NB4 (cell line): ENCODE measurements around the gene TAGLN2.

Experiments used
- DNase-seq: peaks from one replicate; pipeline ENCODE4 v3.0.0; 2010; ENCODE audit warnings: low read depth
- H3K4me3 ChIP-seq: one replicate; pipeline ENCODE4 v1.5.1; 2011; ENCODE audit warnings: mild to moderate bottlenecking, low read depth, low read length, moderate library complexity
- CTCF ChIP-seq: IDR thresholded peaks from one replicate; pipeline ENCODE4 v1.5.1; 2012; ENCODE audit warnings: low read depth, low read length
- MAX ChIP-seq: IDR thresholded peaks from 2 replicates; pipeline ENCODE4 v1.6.1; 2011; ENCODE audit warnings: low read depth, low read length
- MYC ChIP-seq: IDR thresholded peaks from 2 replicates; pipeline ENCODE4 v1.6.1; 2011; ENCODE audit warnings: low read depth, low read length
- POLR2A ChIP-seq: IDR thresholded peaks from 2 replicates; pipeline ENCODE4 v1.6.1; 2011; ENCODE audit warnings: mild to moderate bottlenecking; ENCODE audit not compliant: insufficient read length; ENCODE audit errors: extremely low read depth

The TAGLN2 gene

DNA sequence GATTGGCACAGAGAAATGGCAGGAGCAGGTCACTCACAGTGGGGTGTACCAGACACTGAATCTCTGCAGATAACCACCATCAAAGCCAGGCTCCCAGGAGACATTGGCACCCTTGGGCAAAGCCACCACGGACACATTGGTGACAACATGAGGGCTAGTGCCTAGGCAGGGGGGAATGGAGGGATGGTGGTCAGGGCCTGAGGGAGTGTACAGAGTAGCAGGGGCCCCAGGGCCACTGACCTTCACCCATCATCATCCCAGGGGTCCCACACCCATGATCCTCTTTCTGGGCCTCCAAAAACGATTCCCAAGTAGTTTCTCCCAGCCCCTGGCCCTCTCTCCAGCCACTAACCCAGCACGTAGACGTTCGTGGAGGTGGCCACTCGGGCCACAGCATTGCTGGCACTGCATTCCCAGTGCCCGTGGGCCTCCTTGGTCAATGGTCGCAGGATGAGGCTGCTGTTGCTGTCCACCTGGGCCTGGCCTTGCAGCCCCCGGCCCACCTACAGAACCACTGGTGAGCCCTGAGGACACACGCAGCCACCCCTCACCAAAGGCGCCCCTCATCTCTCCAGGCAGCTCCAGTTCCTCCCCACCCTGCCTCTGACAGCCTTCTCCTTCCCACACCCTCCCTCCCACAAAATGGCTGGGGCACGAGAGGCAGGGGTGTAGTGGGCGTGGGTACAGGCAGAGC, 5.9 kb upstream of the TAGLN2 start:
- no peak for DNase-seq
- no peak overlapping the region for H3K4me3 ChIP-seq
- no peak for TF ChIP-seq POLR2A
- TF ChIP-seq MAX: no peak
- no peak for TF ChIP-seq CTCF

DNA sequence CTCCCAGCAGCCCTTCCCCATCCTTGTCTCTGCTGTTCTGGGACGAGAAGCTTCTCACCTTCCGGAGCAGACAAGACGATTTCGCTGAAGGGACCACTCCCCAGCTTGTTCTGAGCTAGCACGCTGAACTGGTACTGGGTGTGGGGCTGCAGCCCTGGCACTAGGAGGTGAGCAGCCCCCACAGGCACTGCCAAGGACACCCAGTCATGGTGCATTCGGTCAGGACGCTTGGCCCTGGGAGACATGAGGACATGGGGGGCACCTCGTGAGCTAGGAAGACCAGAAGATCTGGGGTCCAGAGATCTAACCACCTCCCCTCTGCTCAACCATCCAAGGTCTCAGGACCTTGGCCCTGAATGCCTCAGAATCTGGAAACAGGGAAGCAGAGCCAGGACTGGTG, 5.3 kb upstream of the TAGLN2 start:
- DNase-seq: no peak
- no peak overlapping the region for H3K4me3 ChIP-seq
- TF ChIP-seq POLR2A: no peak
- no peak for TF ChIP-seq MYC
- TF ChIP-seq MAX: no peak
- TF ChIP-seq CTCF: no peak

GRCh38 chr1:159930216-159930615, 4.9 kb upstream of the TAGLN2 start:
- no peak overlapping the region for H3K4me3 ChIP-seq
- TF ChIP-seq MAX (no peak), CTCF (no peak), MYC (no peak), POLR2A (no peak)
- DNase-seq: no peak

GRCh38 chr1:159929155-159930051, 4.1 kb upstream of the TAGLN2 start:
- TF ChIP-seq MYC (no peak), POLR2A (no peak), MAX (no peak), CTCF (no peak)
- no peak overlapping the region for H3K4me3 ChIP-seq

GRCh38 chr1:159928491-159929050, 3.3 kb upstream of the TAGLN2 start:
- no peak for TF ChIP-seq MAX
- no peak for TF ChIP-seq MYC
- no peak for TF ChIP-seq POLR2A
- no peak for TF ChIP-seq CTCF
- no peak for DNase-seq
- H3K4me3 ChIP-seq: no peak overlapping the region

More at GRCh38 chr1:159929155-159930051, 4.1 kb upstream of the TAGLN2 start:
- no peak for DNase-seq
